AG10803 (cell line): ENCODE data around the gene CCL11.

Source experiments
- DNase-seq: peaks from one replicate; pipeline ENCODE4 v3.0.0; 2010; ENCODE audit warnings: low read depth
- H3K4me3 ChIP-seq: 2 replicates; pipeline ENCODE4 v1.5.1; 2011; ENCODE audit warnings: mild to moderate bottlenecking, low read length, control low read depth
- TF ChIP-seq, protein P1 (sequence below): conservative IDR thresholded peaks from 2 replicates; pipeline ENCODE4 v1.5.1; 2011; ENCODE audit warnings: mild to moderate bottlenecking, low read length, control low read depth, inconsistent platforms

Gene CCL11

GRCh38 chr17:34255841-34256240, 29.7 kb upstream of the CCL11 start:
- TF ChIP-seq, protein P1, sequence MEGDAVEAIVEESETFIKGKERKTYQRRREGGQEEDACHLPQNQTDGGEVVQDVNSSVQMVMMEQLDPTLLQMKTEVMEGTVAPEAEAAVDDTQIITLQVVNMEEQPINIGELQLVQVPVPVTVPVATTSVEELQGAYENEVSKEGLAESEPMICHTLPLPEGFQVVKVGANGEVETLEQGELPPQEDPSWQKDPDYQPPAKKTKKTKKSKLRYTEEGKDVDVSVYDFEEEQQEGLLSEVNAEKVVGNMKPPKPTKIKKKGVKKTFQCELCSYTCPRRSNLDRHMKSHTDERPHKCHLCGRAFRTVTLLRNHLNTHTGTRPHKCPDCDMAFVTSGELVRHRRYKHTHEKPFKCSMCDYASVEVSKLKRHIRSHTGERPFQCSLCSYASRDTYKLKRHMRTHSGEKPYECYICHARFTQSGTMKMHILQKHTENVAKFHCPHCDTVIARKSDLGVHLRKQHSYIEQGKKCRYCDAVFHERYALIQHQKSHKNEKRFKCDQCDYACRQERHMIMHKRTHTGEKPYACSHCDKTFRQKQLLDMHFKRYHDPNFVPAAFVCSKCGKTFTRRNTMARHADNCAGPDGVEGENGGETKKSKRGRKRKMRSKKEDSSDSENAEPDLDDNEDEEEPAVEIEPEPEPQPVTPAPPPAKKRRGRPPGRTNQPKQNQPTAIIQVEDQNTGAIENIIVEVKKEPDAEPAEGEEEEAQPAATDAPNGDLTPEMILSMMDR, result no peak
- no peak for DNase-seq
- peak overlapping the region; percentile 68 for H3K4me3 ChIP-seq

- TF ChIP-seq, protein P1, result no peak
- H3K4me3 ChIP-seq, result no peak overlapping the region
- no peak for DNase-seq
These were observed 28.1 kb upstream of the CCL11 start for GRCh38 chr17:34257299-34257985.

- H3K4me3 ChIP-seq, result no peak overlapping the region
- TF ChIP-seq, protein P1, result no peak
- DNase-seq, result no peak
These were observed 27.6 kb upstream of the CCL11 start for GRCh38 chr17:34257986-34258326.

DNA sequence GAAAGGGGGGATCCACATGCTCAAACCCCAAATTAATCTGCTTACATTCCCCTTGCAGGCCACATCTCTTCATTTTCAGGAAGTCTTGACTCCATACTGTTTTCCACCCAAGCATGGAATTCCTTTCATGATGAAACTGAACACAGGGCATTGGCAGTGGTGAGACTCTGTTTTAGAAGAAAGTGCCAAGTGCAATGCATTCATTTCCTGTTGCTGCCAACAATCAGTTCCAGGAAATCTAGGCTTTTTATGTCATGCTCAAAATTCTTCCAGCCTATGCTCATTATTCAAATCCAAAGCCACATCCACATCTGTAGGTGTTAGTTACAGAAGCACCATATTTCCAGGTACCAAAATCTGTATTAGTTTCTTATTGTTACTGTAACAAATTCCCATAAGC, 26.4 kb upstream of the CCL11 start:
- no peak overlapping the region for H3K4me3 ChIP-seq
- TF ChIP-seq, protein P1, result no peak
- DNase-seq, result peak; percentile 87

DNA sequence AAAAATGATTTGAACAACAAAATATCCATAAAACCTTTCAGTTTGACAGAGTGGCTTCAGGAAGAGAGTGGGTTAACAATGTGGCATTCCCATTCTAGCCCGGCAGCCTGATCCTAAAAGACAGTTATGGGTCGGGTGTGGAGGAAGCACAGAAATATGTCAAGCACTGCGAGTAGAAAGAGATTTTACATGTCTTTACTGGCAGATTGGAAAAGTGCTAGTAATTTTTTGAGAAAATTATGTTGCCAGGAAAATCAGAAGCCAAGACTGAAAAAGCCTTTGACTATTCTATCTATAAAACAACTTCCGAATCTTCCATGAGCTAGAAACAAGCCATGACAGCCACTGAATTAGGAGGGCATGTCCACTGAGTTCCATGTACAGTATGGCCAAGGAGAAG, 24.7 kb upstream of the CCL11 start:
- DNase-seq, result no peak
- no peak overlapping the region for H3K4me3 ChIP-seq
- TF ChIP-seq, protein P1, result no peak

- DNase-seq, result no peak
- TF ChIP-seq, protein P1, result no peak
- no peak overlapping the region for H3K4me3 ChIP-seq
These were observed 23.8 kb upstream of the CCL11 start for GRCh38 chr17:34261568-34262337.

- DNase-seq, result no peak
- TF ChIP-seq, protein P1, result no peak
- no peak overlapping the region for H3K4me3 ChIP-seq
These were observed 19.8 kb upstream of the CCL11 start for GRCh38 chr17:34265711-34266110.
